ENCODE measurements around the gene CDK5RAP2.
A peak's percentile ranks its signal among the peaks of the same experiment; 100 is the strongest.

Gene CDK5RAP2

GRCh38 chr9:120482424-120483186, 97.4 kb downstream of the CDK5RAP2 start:
- H3K36me3 Mint-ChIP-seq (ENCODE audit: low read depth) = peaks cover 47% of the 10 kb centered on the region

GRCh38 chr9:120481846-120482245, 98.1 kb downstream of the CDK5RAP2 start:
- peaks cover 41% of the 10 kb centered on the region for H3K36me3 Mint-ChIP-seq (ENCODE audit: low read depth)

More at GRCh38 chr9:120482424-120483186, 97.4 kb downstream of the CDK5RAP2 start:
- no peaks in the 10 kb centered on the region for H3K9me3 Mint-ChIP-seq
- H3K4me1 Mint-ChIP-seq = no peaks in the 10 kb centered on the region
- H3K27ac Mint-ChIP-seq = peak overlapping the region; percentile 33
- no peak for TF ChIP-seq CTCF (IDR thresholded peaks at IDR 0.05)
- H3K27me3 Mint-ChIP-seq (ENCODE audit: low read depth, poor library complexity) = no peaks in the 10 kb centered on the region
- DNase-seq = no peak
- H3K4me3 Mint-ChIP-seq = no peak overlapping the region

GRCh38 chr9:120481248-120481647, 98.7 kb downstream of the CDK5RAP2 start:
- no peak overlapping the region for H3K27ac Mint-ChIP-seq
- DNase-seq = no peak
- TF ChIP-seq CTCF (IDR thresholded peaks at IDR 0.05) = no peak
- H3K36me3 Mint-ChIP-seq (ENCODE audit: low read depth) = peaks cover 35% of the 10 kb centered on the region
- H3K9me3 Mint-ChIP-seq = no peaks in the 10 kb centered on the region
- no peaks in the 10 kb centered on the region for H3K27me3 Mint-ChIP-seq (ENCODE audit: low read depth, poor library complexity)
- H3K4me1 Mint-ChIP-seq = no peaks in the 10 kb centered on the region
- H3K4me3 Mint-ChIP-seq = no peak overlapping the region

More at GRCh38 chr9:120481846-120482245, 98.1 kb downstream of the CDK5RAP2 start:
- Mint-ChIP-seq H3K9me3 (no peaks in the 10 kb centered on the region), H3K4me1 (no peaks in the 10 kb centered on the region), H3K27me3 (ENCODE audit: low read depth, poor library complexity) (no peaks in the 10 kb centered on the region), H3K27ac (no peak overlapping the region), H3K4me3 (no peak overlapping the region)
- TF ChIP-seq CTCF (IDR thresholded peaks at IDR 0.05) = no peak
- no peak for DNase-seq

- peaks cover 36% of the 10 kb centered on the region for H3K36me3 Mint-ChIP-seq (ENCODE audit: low read depth)
- H3K4me1 Mint-ChIP-seq = no peaks in the 10 kb centered on the region
- no peaks in the 10 kb centered on the region for H3K9me3 Mint-ChIP-seq
- no peak for DNase-seq
- no peak overlapping the region for H3K4me3 Mint-ChIP-seq
- H3K27ac Mint-ChIP-seq = no peak overlapping the region
- H3K27me3 Mint-ChIP-seq (ENCODE audit: low read depth, poor library complexity) = no peaks in the 10 kb centered on the region
- no peak for TF ChIP-seq CTCF (IDR thresholded peaks at IDR 0.05)
Measured at GRCh38 chr9:120480707-120481106, 99.3 kb downstream of the CDK5RAP2 start.

- peaks cover 46% of the 10 kb centered on the region for H3K36me3 Mint-ChIP-seq (ENCODE audit: low read depth)
- no peaks in the 10 kb centered on the region for H3K4me1 Mint-ChIP-seq
- no peak for DNase-seq
- TF ChIP-seq CTCF (IDR thresholded peaks at IDR 0.05) = no peak
- H3K27me3 Mint-ChIP-seq (ENCODE audit: low read depth, poor library complexity) = no peaks in the 10 kb centered on the region
- H3K9me3 Mint-ChIP-seq = no peaks in the 10 kb centered on the region
- no peak overlapping the region for H3K27ac Mint-ChIP-seq
- H3K4me3 Mint-ChIP-seq = no peak overlapping the region
Measured at GRCh38 chr9:120478208-120478607, 101.8 kb downstream of the CDK5RAP2 start.

GRCh38 chr9:120477534-120478001, 102.4 kb downstream of the CDK5RAP2 start:
- no peaks in the 10 kb centered on the region for H3K4me1 Mint-ChIP-seq
- H3K36me3 Mint-ChIP-seq (ENCODE audit: low read depth) = peaks cover 39% of the 10 kb centered on the region
- no peak overlapping the region for H3K4me3 Mint-ChIP-seq
- TF ChIP-seq CTCF (IDR thresholded peaks at IDR 0.05) = peak; percentile 93
- no peaks in the 10 kb centered on the region for H3K9me3 Mint-ChIP-seq
- H3K27me3 Mint-ChIP-seq (ENCODE audit: low read depth, poor library complexity) = no peaks in the 10 kb centered on the region
- no peak overlapping the region for H3K27ac Mint-ChIP-seq
- DNase-seq = peak; percentile 65
